Ureter (tissue), 1 donor: ENCODE results near the gene ARMC8. TPM values are rescaled to one million over a fixed set of nuclear protein-coding genes. Genes with fewer than 3 reads are reported as not detected.
A peak's percentile ranks its signal among the peaks of the same experiment; 100 is the strongest.

Experiments used
- DNase-seq: peaks from one replicate; pipeline ENCODE4 v3.0.0-alpha.2; 2020; ENCODE audit warnings: low spot score
- total RNA-seq: library from RNA; stranded (reverse); gene quantifications from one replicate; pipeline ENCODE4 v1.2.4, GENCODE V29; 2023
- donor health status: DM: yes; HTN: yes; CAD: no.

Gene ARMC8
- total RNA-seq, 1 donor from 2014 or later: 83.2 TPM

- DNase-seq: no peak
These were observed 120.8 kb downstream of the ARMC8 start for GRCh38 chr3:138307899-138308298.

- no peak for DNase-seq
These were observed 121.7 kb downstream of the ARMC8 start for GRCh38 chr3:138308783-138309182.

- no peak for DNase-seq
These were observed 123.4 kb downstream of the ARMC8 start for GRCh38 chr3:138310494-138310893.

DNA sequence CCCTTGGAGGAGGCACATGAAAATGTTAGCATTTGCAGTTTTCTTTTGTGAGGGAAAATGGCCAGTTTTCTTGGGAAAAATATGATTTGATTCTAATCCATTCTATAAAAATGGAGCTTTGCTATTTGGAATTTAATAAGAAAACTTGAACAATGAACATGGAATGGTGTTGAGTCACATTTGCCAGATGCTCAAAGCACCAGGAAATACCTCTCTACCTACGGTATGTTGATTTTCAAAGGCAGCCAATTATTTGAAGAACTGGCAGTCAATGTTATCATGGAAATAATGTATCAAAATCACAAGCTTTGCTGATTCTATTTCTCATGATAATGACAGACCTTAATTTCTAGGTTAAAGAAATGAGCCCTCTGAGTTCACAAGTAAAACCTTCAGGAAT, 127.7 kb downstream of the ARMC8 start:
- DNase-seq: no peak

- DNase-seq: no peak
These were observed 130.6 kb downstream of the ARMC8 start for GRCh38 chr3:138317687-138318086.

- DNase-seq: no peak
These were observed 136.9 kb downstream of the ARMC8 start for GRCh38 chr3:138323971-138324370.

GRCh38 chr3:138325990-138326389, 138.9 kb downstream of the ARMC8 start:
- DNase-seq: no peak

- no peak for DNase-seq
These were observed 139.9 kb downstream of the ARMC8 start for GRCh38 chr3:138326866-138327595.

DNA sequence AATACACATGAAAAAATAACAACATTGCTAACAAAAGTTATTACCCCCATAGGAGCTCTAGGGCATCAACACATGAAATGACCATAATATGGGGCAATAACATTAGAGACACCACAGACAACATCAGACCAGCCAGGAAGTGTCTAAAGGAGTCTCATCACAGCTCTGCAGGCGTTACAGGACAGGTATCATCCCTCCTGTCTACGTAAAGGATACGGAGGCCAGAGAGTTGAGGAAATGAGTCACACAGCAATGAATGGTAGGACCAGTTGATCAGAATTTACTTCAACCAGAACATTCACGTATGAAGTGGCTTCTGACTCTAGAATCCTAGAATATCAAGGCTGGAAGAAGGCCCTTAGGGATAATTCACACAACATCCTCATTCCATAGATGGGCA, 140.7 kb downstream of the ARMC8 start:
- no peak for DNase-seq

DNA sequence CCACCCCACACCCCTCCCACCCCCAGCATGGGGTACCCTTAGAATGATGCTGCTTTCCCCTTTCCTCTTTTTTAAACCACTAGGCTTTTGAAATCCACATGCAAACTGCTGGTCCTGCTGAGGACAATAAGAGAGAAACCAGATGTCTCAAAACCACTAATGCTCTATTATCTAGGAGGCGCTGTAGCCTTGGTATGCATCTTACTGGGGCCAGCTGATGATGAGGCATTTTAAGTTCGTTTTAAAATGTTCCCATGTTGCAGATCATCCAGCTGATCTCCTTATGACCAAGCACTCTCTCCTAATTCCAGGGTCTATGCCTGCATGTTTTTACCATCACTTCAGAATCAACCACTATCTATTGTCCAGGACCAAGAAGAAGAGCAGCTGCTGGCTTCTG, 141.2 kb downstream of the ARMC8 start:
- no peak for DNase-seq

- peak; percentile 89 for DNase-seq
These were observed 142.3 kb downstream of the ARMC8 start, which contains the start of gene NME9 for GRCh38 chr3:138329127-138329983. Gene NME9, minus strand, starts transcription at chr3:138329851. Its CDS starts 516 bp downstream, at chr3:138329335.

DNA sequence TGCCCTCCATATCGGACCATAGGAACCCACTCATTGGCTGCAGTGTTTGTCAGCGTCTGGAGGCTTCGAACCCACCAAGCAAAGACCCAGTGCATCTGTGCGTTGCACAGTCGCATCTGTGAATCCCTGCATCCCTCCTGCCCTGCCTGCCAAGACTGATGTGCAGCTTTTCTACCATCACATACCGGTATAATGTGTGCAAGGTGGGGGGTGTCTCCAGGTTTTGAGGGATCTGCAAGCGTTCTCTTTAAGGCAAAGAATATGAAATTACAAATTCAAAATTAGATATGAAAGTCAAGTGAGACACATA, 142.8 kb downstream of the ARMC8 start:
- DNase-seq: no peak

- DNase-seq: no peak
These were observed 144.2 kb downstream of the ARMC8 start for GRCh38 chr3:138331143-138331894.

DNA sequence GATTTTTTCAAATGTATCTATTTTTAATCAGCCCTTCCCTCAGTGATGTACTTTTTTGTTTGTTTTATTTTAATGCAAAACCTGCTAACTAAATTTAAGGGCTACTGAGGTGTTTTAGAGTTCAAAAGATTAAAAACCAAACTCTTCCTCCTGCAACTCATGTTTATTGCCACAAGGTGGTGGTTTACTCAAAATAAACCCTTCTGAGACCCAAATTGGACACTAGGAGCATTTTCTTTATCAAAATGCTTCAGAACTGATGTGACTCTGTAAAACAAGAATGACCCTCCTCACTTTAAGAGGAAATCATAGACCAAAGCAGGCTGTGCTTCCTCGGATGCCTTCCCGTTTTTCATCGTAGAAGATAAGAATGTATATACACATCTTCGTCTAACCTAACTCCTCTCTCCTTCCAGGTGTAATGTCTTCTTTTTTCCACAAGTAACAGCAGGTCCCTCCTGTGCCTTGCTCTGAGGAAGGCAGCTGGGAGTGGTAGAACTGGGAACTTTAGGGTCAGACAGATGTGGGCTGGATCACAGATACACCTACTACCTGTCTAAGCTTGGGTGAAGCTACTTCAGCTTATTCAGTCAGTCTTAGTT, 145.5 kb downstream of the ARMC8 start:
- DNase-seq: no peak

DNA sequence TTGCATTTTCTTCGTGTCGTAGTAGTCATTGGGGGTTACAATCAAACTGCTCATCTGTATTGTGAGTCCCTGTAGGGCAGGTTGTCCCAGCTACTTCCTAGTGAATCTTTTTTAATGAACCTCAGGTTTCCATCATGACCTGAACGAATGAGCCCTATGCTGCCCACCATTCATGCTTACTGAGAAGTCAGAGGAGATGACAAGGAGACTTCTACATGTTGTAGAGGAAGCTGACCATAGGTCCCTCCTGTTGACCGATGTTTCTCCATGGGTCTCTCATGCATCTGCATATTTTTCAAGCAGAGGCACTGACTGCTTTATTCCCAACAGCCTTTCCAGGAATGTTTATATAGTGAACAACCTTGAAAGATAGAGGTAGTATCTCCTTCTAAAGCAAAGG, 147.5 kb downstream of the ARMC8 start:
- no peak for DNase-seq

DNA sequence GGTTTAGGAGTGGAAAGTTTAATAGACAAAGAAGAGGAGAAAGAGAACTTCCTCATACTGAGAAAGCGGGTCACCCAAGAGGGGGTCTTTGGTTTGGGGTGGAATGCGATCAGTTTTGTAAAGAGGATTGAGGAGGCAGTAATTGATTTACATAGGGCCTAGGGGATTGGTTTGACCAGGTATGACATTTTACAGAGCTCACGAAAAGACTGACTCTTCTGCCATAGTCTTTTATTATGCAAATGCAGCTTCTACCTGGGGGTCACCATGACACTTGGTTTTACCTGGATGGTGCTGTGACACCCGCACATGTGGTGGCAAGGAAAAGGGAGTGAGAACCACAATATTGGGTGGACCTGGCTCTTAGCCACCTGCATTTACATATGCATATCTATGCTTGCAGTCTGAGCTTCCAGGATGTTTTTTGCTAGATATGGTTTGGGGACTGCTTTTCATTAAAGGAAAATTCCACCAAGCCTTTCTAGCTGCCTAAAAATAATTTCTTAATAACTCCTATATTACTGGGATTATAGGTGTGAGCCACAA, 149.4 kb downstream of the ARMC8 start:
- no peak for DNase-seq

GRCh38 chr3:138338244-138338643, 151.1 kb downstream of the ARMC8 start:
- DNase-seq: no peak

- no peak for DNase-seq
These were observed 151.7 kb downstream of the ARMC8 start for GRCh38 chr3:138338811-138339210.

- no peak for DNase-seq
These were observed 153.4 kb downstream of the ARMC8 start for GRCh38 chr3:138340511-138340910.

DNA sequence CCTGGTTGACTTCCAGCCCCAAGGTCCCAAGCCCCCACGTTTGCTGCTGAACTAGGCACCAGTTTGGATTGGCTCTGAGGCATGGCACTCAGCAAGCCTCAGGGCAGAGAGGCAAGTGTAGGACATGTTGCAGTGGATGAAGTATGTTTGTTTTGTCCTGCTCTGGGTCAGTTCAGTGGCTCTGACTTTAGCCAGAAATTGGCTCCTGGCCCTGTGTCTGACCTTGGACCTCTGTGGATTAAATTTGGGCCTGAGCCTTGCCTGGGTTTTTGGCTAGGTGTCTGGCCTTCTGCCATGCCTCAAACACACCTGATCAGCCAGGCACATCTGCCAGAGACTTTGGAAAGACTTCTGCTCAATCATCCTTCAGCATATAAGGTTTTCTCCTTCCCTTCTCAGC, 157.7 kb downstream of the ARMC8 start:
- DNase-seq: no peak
